CD14-positive monocyte (primary cell): ENCODE measurements around the gene PARVB. TPM values are rescaled to one million over a fixed set of nuclear protein-coding genes. Genes with fewer than 3 reads are reported as not detected.

Experiments
- DNase-seq, 3 donors: peaks; one replicate each; pipeline ENCODE4 v3.0.0-alpha.2; 2011 to 2022
- H2AFZ ChIP-seq: 2 replicates; pipeline ENCODE4 v1.6.0; 2012; ENCODE audit warnings: mild to moderate bottlenecking, low read depth, low read length, inconsistent platforms; ENCODE audit not compliant: insufficient read depth, poor library complexity, severe bottlenecking
- H3K27ac ChIP-seq, 2 donors: 1 replicate in 1 of 2; 2 replicates in 1 of 2; pipeline ENCODE4 v1.5.1; 2012 to 2013; ENCODE audit warnings: low read length in 2 of 2, control low read depth in 1 of 2, inconsistent platforms in 1 of 2, low read depth in 1 of 2, mild to moderate bottlenecking in 1 of 2
- H3K27me3 ChIP-seq, 2 donors: one replicate each; pipeline versions ENCODE4 v1.6.0 to v1.6.1; 2011 to 2013; ENCODE audit warnings: low read length in 2 of 2; ENCODE audit not compliant: control insufficient read depth in 2 of 2, insufficient read depth in 2 of 2
- H3K36me3 ChIP-seq, 2 donors: replicated peaks in 1 of 2; 1 replicate in 1 of 2; 2 replicates in 1 of 2; pipeline versions ENCODE4 v1.5.1 to v1.6.1; 2012 to 2013; ENCODE audit warnings: low read length in 2 of 2, control low read depth in 1 of 2, inconsistent platforms in 1 of 2, mild to moderate bottlenecking in 1 of 2; ENCODE audit not compliant: insufficient read depth in 2 of 2, control insufficient read depth in 1 of 2
- H3K4me1 ChIP-seq, 2 donors: 1 replicate in 1 of 2; 2 replicates in 1 of 2; pipeline versions ENCODE4 v1.5.1 to v1.6.1; 2012 to 2013; ENCODE audit warnings: low read length in 2 of 2, control low read depth in 1 of 2, inconsistent platforms in 1 of 2, mild to moderate bottlenecking in 1 of 2, moderate library complexity in 1 of 2; ENCODE audit not compliant: insufficient read depth in 2 of 2, control insufficient read depth in 1 of 2
- H3K4me2 ChIP-seq: replicated peaks from 2 replicates; pipeline ENCODE3; 2012; ENCODE audit warnings: low read length, moderate library complexity, mild to moderate bottlenecking; ENCODE audit not compliant: poor library complexity, severe bottlenecking; ENCODE audit errors: extremely low read depth
- H3K4me3 ChIP-seq, 3 experiments: fragments of 200-600 bp in 1 of 3; sonication (generic) in 1 of 3; replicated peaks in 1 of 3; 1 replicate in 2 of 3; 2 replicates in 1 of 3; pipeline ENCODE4 v1.5.1; 2011 to 2013; ENCODE audit warnings: low read length in 3 of 3, mild to moderate bottlenecking in 3 of 3, control low read depth in 2 of 3, low read depth in 2 of 3, inconsistent platforms in 1 of 3, moderate library complexity in 1 of 3
- H3K79me2 ChIP-seq: 2 replicates; pipeline ENCODE4 v1.6.0; 2012; ENCODE audit warnings: mild to moderate bottlenecking, control low read depth, inconsistent platforms, low read length, moderate library complexity; ENCODE audit not compliant: insufficient read depth
- H3K9ac ChIP-seq: 2 replicates; pipeline ENCODE4 v1.6.0; 2017; ENCODE audit warnings: low read length, mild to moderate bottlenecking; ENCODE audit not compliant: insufficient read depth, poor library complexity, severe bottlenecking
- H3K9me3 ChIP-seq, 2 donors: replicated peaks in 1 of 2; 1 replicate in 1 of 2; 2 replicates in 1 of 2; pipeline versions ENCODE4 v1.5.1 to v1.6.1; 2012 to 2013; ENCODE audit warnings: low read length in 2 of 2, control low read depth in 1 of 2; ENCODE audit not compliant: control insufficient read depth in 1 of 2, insufficient read depth in 1 of 2
- H4K20me1 ChIP-seq: 2 replicates; pipeline ENCODE4 v1.6.0; 2012; ENCODE audit warnings: mild to moderate bottlenecking, low read length, control low read depth, moderate library complexity; ENCODE audit not compliant: insufficient read depth
- H3K27ac Mint-ChIP-seq, 7 donors: one replicate each; pipeline ENCODE4 v1.8.0; 2020; ENCODE audit warnings: mild to moderate bottlenecking in 7 of 7, mixed read lengths in 7 of 7, moderate library complexity in 6 of 7, inconsistent platforms in 2 of 7
- H3K27me3 Mint-ChIP-seq, 3 donors: one replicate each; pipeline ENCODE4 v1.8.0; 2021 to 2022; ENCODE audit warnings: low read depth in 3 of 3, mild to moderate bottlenecking in 3 of 3, mixed read lengths in 3 of 3, moderate library complexity in 3 of 3, inconsistent platforms in 1 of 3
- H3K36me3 Mint-ChIP-seq, 2 donors: one replicate each; pipeline ENCODE4 v1.8.0; 2020; ENCODE audit warnings: mixed read lengths in 2 of 2, inconsistent platforms in 1 of 2, mild to moderate bottlenecking in 1 of 2
- H3K4me1 Mint-ChIP-seq: one replicate; pipeline ENCODE4 v1.8.0; 2020; ENCODE audit warnings: mild to moderate bottlenecking, mixed read lengths
- H3K4me3 Mint-ChIP-seq, 2 donors: one replicate each; pipeline ENCODE4 v1.8.0; 2020; ENCODE audit warnings: mild to moderate bottlenecking in 2 of 2, mixed read lengths in 2 of 2, moderate library complexity in 1 of 2
- H3K9me3 Mint-ChIP-seq, 7 donors: one replicate each; pipeline ENCODE4 v1.8.0; 2020 to 2022; ENCODE audit warnings: mixed read lengths in 7 of 7, mild to moderate bottlenecking in 6 of 7, moderate library complexity in 6 of 7, inconsistent platforms in 2 of 7
- CTCF ChIP-seq: fragments of 200-600 bp; IDR thresholded peaks from one replicate; pipeline ENCODE4 v1.8.0; 2022; ENCODE audit warnings: antibody characterized with exemption, mild to moderate bottlenecking
- WGBS: methylation state at CpG from one replicate; pipeline ENCODE4 v1.1.5; 2013; ENCODE audit warnings: missing lambda C conversion rate; ENCODE audit not compliant: insufficient coverage; 5-methylcytosine and 5-hydroxymethylcytosine counted together
- intact Hi-C, 2 donors: fragments of 100-400 bp; cut with micrococcal nuclease; formaldehyde crosslinking; loops; one replicate each; pipeline versions ENCODE4 v1.15.0 to v1.15.1; 2023
- polyA plus RNA-seq, 3 donors: library from polyadenylated mRNA; depleted of rRNA in 1 of 3; unstranded in 2 of 3; stranded (reverse) in 1 of 3; fragments of 300-500 nt in 2 of 3; fragments of >200 nt in 1 of 3; fragmentation: Illumina TruSeq in 2 of 3; gene quantifications; 1 replicate in 2 of 3; 2 replicates in 1 of 3; pipeline ENCODE4 v1.2.3, GENCODE V29; 2012 to 2021

The PARVB gene
- polyA plus RNA-seq, 3 donors: 13.4 to 38.5 (median 17.9) TPM

- H3K9ac ChIP-seq: no peak overlapping the region
- WGBS: 90% methylated on average over 3 of the region's 9 CpGs
Observed at GRCh38 chr22:44082801-44083200, 58.7 kb downstream of the PARVB start.

GRCh38 chr22:44084044-44084772 is 60.1 kb downstream of the PARVB start:
- no peak overlapping the region for H3K4me3 Mint-ChIP-seq
- H3K36me3 ChIP-seq: peaks cover 4 to 46% of the 10 kb centered on the region in 2 donors
- H3K4me1 Mint-ChIP-seq: no peaks in the 10 kb centered on the region
- peaks cover 0 to 10% of the 10 kb centered on the region in 2 donors for H3K9me3 ChIP-seq
- no peak for TF ChIP-seq CTCF
- no peak overlapping the region for H3K9ac ChIP-seq
- H3K27ac ChIP-seq: no peak overlapping the region
- peaks cover 0 to 5% (median 2%) of the 10 kb centered on the region in 3 donors for H3K27me3 Mint-ChIP-seq
- H2AFZ ChIP-seq: no peak overlapping the region
- no peaks in the 10 kb centered on the region for H3K79me2 ChIP-seq
- no peak overlapping the region for H3K4me3 ChIP-seq
- H3K4me2 ChIP-seq: no peak overlapping the region
- no peaks in the 10 kb centered on the region for H3K4me1 ChIP-seq
- no peaks in the 10 kb centered on the region for H3K27me3 ChIP-seq
- H4K20me1 ChIP-seq: peaks cover 17% of the 10 kb centered on the region
- 98% methylated on average over 8 of the region's 11 CpGs for WGBS
- peaks cover 0 to 12% (median 3%) of the 10 kb centered on the region in 7 donors for H3K9me3 Mint-ChIP-seq
- peaks cover 30 to 39% of the 10 kb centered on the region in 2 donors for H3K36me3 Mint-ChIP-seq
- peak overlapping the region in 4 of 7 donors; percentile 33 to 59 (median 44) for H3K27ac Mint-ChIP-seq
- no peak for DNase-seq
- intact Hi-C loops: loop anchor here (2.0 to 5.0 kb wide), 2 partner anchors 543 kb away; no protein-coding TSS in a partner anchor

More at GRCh38 chr22:44082801-44083200, 58.7 kb downstream of the PARVB start:
- H3K36me3 ChIP-seq: peaks cover 0 to 39% of the 10 kb centered on the region in 2 donors
- no peak overlapping the region for H3K4me2 ChIP-seq
- peaks cover 26 to 34% of the 10 kb centered on the region in 2 donors for H3K36me3 Mint-ChIP-seq
- H2AFZ ChIP-seq: no peak overlapping the region
- TF ChIP-seq CTCF: no peak
- peaks cover 17% of the 10 kb centered on the region for H4K20me1 ChIP-seq
- H3K27ac ChIP-seq: no peak overlapping the region
- H3K9me3 Mint-ChIP-seq: peaks cover 0 to 12% (median 3%) of the 10 kb centered on the region in 7 donors
- H3K27ac Mint-ChIP-seq: no peak overlapping the region
- no peak for DNase-seq
- no peaks in the 10 kb centered on the region for H3K79me2 ChIP-seq
- H3K27me3 ChIP-seq: no peaks in the 10 kb centered on the region
- H3K27me3 Mint-ChIP-seq: peaks cover 0 to 4% (median 3%) of the 10 kb centered on the region in 3 donors
- no peaks in the 10 kb centered on the region for H3K4me1 Mint-ChIP-seq
- intact Hi-C loops: loop anchor here in 1 of 2 donors (5.0 kb wide), 1 partner anchor 544 kb away; no protein-coding TSS in a partner anchor
- H3K9me3 ChIP-seq: peaks cover 0 to 10% of the 10 kb centered on the region in 2 donors
- no peaks in the 10 kb centered on the region for H3K4me1 ChIP-seq
- H3K4me3 Mint-ChIP-seq: no peak overlapping the region
- no peak overlapping the region for H3K4me3 ChIP-seq
